PFSK-1 (cell line): ENCODE measurements around the gene KIRREL3.

Source experiments
- FOXP2 ChIP-seq: optimal IDR thresholded peaks from 2 replicates; pipeline ENCODE3; 2011; ENCODE audit warnings: borderline replicate concordance, control low read depth, inconsistent platforms; ENCODE audit not compliant: insufficient read depth; ENCODE audit errors: extremely low read length, extremely low read depth
- POLR2AphosphoS5 ChIP-seq: IDR thresholded peaks from 2 replicates; pipeline ENCODE4 v1.6.1; 2012; ENCODE audit warnings: low read depth, mild to moderate bottlenecking, control low read depth, low read length, moderate library complexity
- SIN3A ChIP-seq: IDR thresholded peaks from 2 replicates; pipeline ENCODE4 v1.6.1; 2012; ENCODE audit warnings: mild to moderate bottlenecking, low read length, moderate library complexity, borderline replicate concordance; ENCODE audit not compliant: insufficient read depth
- TAF1 ChIP-seq: IDR thresholded peaks from 2 replicates; pipeline ENCODE4 v1.6.1; 2012; ENCODE audit warnings: low read length, control low read depth, borderline replicate concordance; ENCODE audit not compliant: insufficient read depth
- TF ChIP-seq, protein P1 (sequence below), 2 experiments: IDR thresholded peaks; 2 replicates each; pipeline versions ENCODE4 v1.6.1 to v1.8.0; 2011 to 2012; ENCODE audit warnings: low read depth in 2 of 2, low read length in 2 of 2, control low read depth in 1 of 2, inconsistent platforms in 1 of 2, mild to moderate bottlenecking in 1 of 2, moderate library complexity in 1 of 2; ENCODE audit not compliant: insufficient read depth in 1 of 2

The KIRREL3 gene

DNA sequence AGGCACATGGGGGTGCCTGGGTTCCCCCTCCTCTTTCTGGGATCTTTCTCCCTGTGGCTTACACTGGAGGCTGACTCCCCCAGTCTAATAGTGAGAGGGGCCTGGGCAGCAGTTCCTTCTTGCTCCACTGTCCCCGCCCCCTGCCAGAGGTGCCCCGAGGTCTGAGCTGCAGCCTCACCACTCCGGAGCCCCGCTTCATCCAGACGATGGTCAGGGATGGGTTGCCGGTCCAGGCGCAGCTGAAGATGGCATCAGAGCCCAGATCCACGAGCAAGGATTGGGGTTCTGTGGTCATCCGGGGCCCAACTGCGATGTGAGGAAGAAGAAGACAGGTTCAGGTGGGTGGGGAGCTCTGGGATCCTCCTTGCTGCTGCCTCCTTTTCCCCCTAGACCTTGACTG lies 554.0 kb downstream of the KIRREL3 start:
- TF ChIP-seq POLR2AphosphoS5 (no peak), TAF1 (no peak), FOXP2 (no peak), SIN3A (no peak)
- TF ChIP-seq, protein P1, sequence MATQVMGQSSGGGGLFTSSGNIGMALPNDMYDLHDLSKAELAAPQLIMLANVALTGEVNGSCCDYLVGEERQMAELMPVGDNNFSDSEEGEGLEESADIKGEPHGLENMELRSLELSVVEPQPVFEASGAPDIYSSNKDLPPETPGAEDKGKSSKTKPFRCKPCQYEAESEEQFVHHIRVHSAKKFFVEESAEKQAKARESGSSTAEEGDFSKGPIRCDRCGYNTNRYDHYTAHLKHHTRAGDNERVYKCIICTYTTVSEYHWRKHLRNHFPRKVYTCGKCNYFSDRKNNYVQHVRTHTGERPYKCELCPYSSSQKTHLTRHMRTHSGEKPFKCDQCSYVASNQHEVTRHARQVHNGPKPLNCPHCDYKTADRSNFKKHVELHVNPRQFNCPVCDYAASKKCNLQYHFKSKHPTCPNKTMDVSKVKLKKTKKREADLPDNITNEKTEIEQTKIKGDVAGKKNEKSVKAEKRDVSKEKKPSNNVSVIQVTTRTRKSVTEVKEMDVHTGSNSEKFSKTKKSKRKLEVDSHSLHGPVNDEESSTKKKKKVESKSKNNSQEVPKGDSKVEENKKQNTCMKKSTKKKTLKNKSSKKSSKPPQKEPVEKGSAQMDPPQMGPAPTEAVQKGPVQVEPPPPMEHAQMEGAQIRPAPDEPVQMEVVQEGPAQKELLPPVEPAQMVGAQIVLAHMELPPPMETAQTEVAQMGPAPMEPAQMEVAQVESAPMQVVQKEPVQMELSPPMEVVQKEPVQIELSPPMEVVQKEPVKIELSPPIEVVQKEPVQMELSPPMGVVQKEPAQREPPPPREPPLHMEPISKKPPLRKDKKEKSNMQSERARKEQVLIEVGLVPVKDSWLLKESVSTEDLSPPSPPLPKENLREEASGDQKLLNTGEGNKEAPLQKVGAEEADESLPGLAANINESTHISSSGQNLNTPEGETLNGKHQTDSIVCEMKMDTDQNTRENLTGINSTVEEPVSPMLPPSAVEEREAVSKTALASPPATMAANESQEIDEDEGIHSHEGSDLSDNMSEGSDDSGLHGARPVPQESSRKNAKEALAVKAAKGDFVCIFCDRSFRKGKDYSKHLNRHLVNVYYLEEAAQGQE (IDR thresholded peaks at IDR 0.05; ENCODE audit: insufficient read depth in 1 of 2, low read depth in 2 of 2, low read length in 2 of 2): no peak

GRCh38 chr11:126444072-126444471 lies 556.5 kb downstream of the KIRREL3 start:
- no peak for TF ChIP-seq TAF1
- TF ChIP-seq, protein P1 (IDR thresholded peaks at IDR 0.05; ENCODE audit: insufficient read depth in 1 of 2, low read depth in 2 of 2, low read length in 2 of 2): no peak
- TF ChIP-seq SIN3A: no peak
- TF ChIP-seq POLR2AphosphoS5: no peak
- no peak for TF ChIP-seq FOXP2

- TF ChIP-seq, protein P1 (IDR thresholded peaks at IDR 0.05; ENCODE audit: insufficient read depth in 1 of 2, low read depth in 2 of 2, low read length in 2 of 2): no peak
- TF ChIP-seq TAF1: no peak
- TF ChIP-seq SIN3A: no peak
- TF ChIP-seq POLR2AphosphoS5: no peak
- no peak for TF ChIP-seq FOXP2
These were observed 557.5 kb downstream of the KIRREL3 start for GRCh38 chr11:126443120-126443519.

DNA sequence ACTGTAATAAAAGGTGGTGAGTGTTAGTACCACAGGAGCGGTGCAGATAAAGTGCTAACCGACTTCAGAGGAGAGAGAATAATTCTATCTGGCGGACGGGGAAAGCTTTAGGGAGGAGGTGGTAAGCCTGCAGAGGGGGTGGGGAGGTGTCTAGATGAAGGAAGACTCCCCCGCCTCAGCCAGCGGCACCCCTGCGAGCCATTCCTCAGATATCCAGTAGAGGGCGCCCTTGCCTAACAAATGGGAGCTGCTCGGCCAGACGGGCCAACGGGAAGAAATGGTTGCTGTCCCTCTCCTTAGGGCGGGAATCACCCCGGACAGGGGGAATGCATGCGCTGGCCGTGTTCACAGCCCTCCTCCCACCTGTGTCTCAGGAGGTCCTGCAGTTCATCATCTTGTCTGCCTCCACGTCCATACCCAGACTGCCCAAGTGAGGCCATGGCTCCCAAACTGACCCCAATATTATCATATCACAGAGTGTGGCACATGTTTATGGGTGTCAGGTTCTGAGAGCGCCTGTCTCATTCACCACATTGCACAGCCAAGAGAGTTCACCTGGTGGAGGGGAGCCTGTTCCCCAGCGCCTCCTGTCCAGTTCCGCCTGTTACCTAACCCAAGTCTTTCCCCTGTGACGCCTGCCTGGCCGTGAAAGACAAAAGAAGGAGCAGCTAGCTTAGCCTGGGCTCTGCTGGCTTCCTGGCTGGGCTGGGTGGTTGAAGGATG lies 559.6 kb downstream of the KIRREL3 start:
- TF ChIP-seq, protein P1 (IDR thresholded peaks at IDR 0.05; ENCODE audit: insufficient read depth in 1 of 2, low read depth in 2 of 2, low read length in 2 of 2): peak; percentile 51 to 74; a peak in 2 of 4 replicates
- TF ChIP-seq SIN3A: no peak
- TF ChIP-seq TAF1: no peak
- TF ChIP-seq POLR2AphosphoS5: no peak

GRCh38 chr11:126440276-126440675 lies 560.3 kb downstream of the KIRREL3 start:
- no peak for TF ChIP-seq FOXP2
- TF ChIP-seq POLR2AphosphoS5: no peak
- TF ChIP-seq, protein P1 (IDR thresholded peaks at IDR 0.05; ENCODE audit: insufficient read depth in 1 of 2, low read depth in 2 of 2, low read length in 2 of 2): no peak
- no peak for TF ChIP-seq SIN3A
- TF ChIP-seq TAF1: no peak
